NCI-H748 (cell line): ENCODE results near the gene ZHX3.

Source experiments
- DNase-seq: peaks from one replicate; lab custom pipeline; 2025; ENCODE audit not compliant: unreplicated experiment; lab: John Stamatoyannopoulos, UW

ZHX3 gene

GRCh38 chr20:41161886-41162285, 155.6 kb downstream of the ZHX3 start:
- DNase-seq, result no peak

- DNase-seq, result no peak
These were observed 156.8 kb downstream of the ZHX3 start for GRCh38 chr20:41160686-41161085.

- no peak for DNase-seq
These were observed 158.0 kb downstream of the ZHX3 start for GRCh38 chr20:41159547-41159946.

- DNase-seq, result no peak
These were observed 159.4 kb downstream of the ZHX3 start for GRCh38 chr20:41158082-41158625.

GRCh38 chr20:41155261-41155660, 162.3 kb downstream of the ZHX3 start:
- DNase-seq, result no peak

- DNase-seq, result no peak
These were observed 162.9 kb downstream of the ZHX3 start for GRCh38 chr20:41154436-41155176.

GRCh38 chr20:41152108-41152757, 165.3 kb downstream of the ZHX3 start:
- no peak for DNase-seq

- no peak for DNase-seq
These were observed 166.2 kb downstream of the ZHX3 start for GRCh38 chr20:41151134-41151869.

- no peak for DNase-seq
These were observed 166.9 kb downstream of the ZHX3 start for GRCh38 chr20:41150664-41151063.

GRCh38 chr20:41148942-41149341, 168.6 kb downstream of the ZHX3 start:
- no peak for DNase-seq

GRCh38 chr20:41147767-41148191, 169.8 kb downstream of the ZHX3 start:
- DNase-seq, result no peak

- no peak for DNase-seq
These were observed 171.5 kb downstream of the ZHX3 start for GRCh38 chr20:41145821-41146620.

- no peak for DNase-seq
These were observed 172.2 kb downstream of the ZHX3 start for GRCh38 chr20:41145317-41145716.

GRCh38 chr20:41143354-41143753, 174.2 kb downstream of the ZHX3 start:
- DNase-seq, result no peak

- no peak for DNase-seq
These were observed 174.6 kb downstream of the ZHX3 start for GRCh38 chr20:41142919-41143318.

- DNase-seq, result no peak
These were observed 175.3 kb downstream of the ZHX3 start for GRCh38 chr20:41142245-41142644.

- DNase-seq, result no peak
These were observed 176.2 kb downstream of the ZHX3 start for GRCh38 chr20:41141153-41141815.

- no peak for DNase-seq
These were observed 177.1 kb downstream of the ZHX3 start for GRCh38 chr20:41140226-41141133.
